SK-N-SH (cell line): Measurements from ENCODE around the gene UBE2D2. TPM values are rescaled to one million over a fixed set of nuclear protein-coding genes. Genes with fewer than 3 reads are reported as not detected.
A peak's percentile ranks its signal among the peaks of the same experiment; 100 is the strongest.

ENCODE experiments used
- CTCF ChIA-PET: fragments of 300-600, 350-600 bp; formaldehyde crosslinking; extraction: SDS; loops from one replicate; lab custom pipeline; 2021; lab: Yijun Ruan, JAX
- POLR2A ChIA-PET: fragments of 350-600 bp; sonication (Branson Sonifier 250); formaldehyde crosslinking; extraction: SDS; loops from one replicate; lab custom pipeline; 2020; ENCODE audit warnings: antibody characterized with exemption, inconsistent platforms; lab: Yijun Ruan, JAX
- DNase-seq: peaks from one replicate; pipeline ENCODE4 v3.0.0; 2012
- H2AFZ ChIP-seq: fragments of 200-600 bp; sonication (generic); 2 replicates; pipeline ENCODE4 v1.8.1; 2016; ENCODE audit warnings: antibody characterized with exemption, mild to moderate bottlenecking, low read depth
- H3F3A ChIP-seq: fragments of 200-600 bp; sonication (generic); replicated peaks from 2 replicates; pipeline ENCODE3; 2016; ENCODE audit warnings: antibody characterized with exemption, mild to moderate bottlenecking; ENCODE audit not compliant: insufficient read depth
- H3K27ac ChIP-seq, 2 experiments: fragments of 200-500 bp in 1 of 2; fragments of 200-600 bp in 1 of 2; sonication (Bioruptor generic) in 1 of 2; sonication (generic), shearing (Covaris generic) in 1 of 2; 2 replicates each; pipeline versions ENCODE4 v1.5.1 to v1.6.1; 2014 to 2016; ENCODE audit warnings: low read depth in 2 of 2, inconsistent platforms in 1 of 2, low read length in 1 of 2, mild to moderate bottlenecking in 1 of 2, mixed read lengths in 1 of 2
- H3K27me3 ChIP-seq: fragments of 200-600 bp; sonication (generic), shearing (Covaris generic); 2 replicates; pipeline ENCODE4 v1.6.1; 2016; ENCODE audit warnings: mixed run types; ENCODE audit not compliant: insufficient read depth
- H3K36me3 ChIP-seq, 2 experiments: fragments of 200-500 bp in 1 of 2; fragments of 200-600 bp in 1 of 2; sonication (Bioruptor generic) in 1 of 2; sonication (generic) in 1 of 2; replicated peaks in 1 of 2; 2 replicates each; pipeline versions ENCODE3 to v1.5.1; 2014 to 2016; ENCODE audit warnings: low read length in 1 of 2, mild to moderate bottlenecking in 1 of 2; ENCODE audit not compliant: insufficient read depth in 2 of 2, control insufficient read depth in 1 of 2
- H3K4me1 ChIP-seq, 2 experiments: fragments of 200-500 bp in 1 of 2; fragments of 200-600 bp in 1 of 2; sonication (Bioruptor generic) in 1 of 2; sonication (generic), shearing (Covaris generic) in 1 of 2; 2 replicates each; pipeline versions ENCODE4 v1.5.1 to v1.6.1; 2014 to 2016; ENCODE audit warnings: low read depth in 1 of 2, low read length in 1 of 2, mixed run types in 1 of 2; ENCODE audit not compliant: insufficient read depth in 2 of 2, control insufficient read depth in 1 of 2
- H3K4me2 ChIP-seq: fragments of 200-600 bp; sonication (generic), shearing (Covaris generic); 2 replicates; pipeline ENCODE4 v1.6.1; 2017; ENCODE audit warnings: mixed run types
- H3K4me3 ChIP-seq, 2 experiments: fragments of 200-500 bp in 1 of 2; fragments of 200-600 bp in 1 of 2; sonication (Bioruptor generic) in 1 of 2; sonication (generic), shearing (Covaris generic) in 1 of 2; 2 replicates each; pipeline versions ENCODE4 v1.5.1 to v1.8.1; 2014 to 2016; ENCODE audit warnings: low read depth in 2 of 2, inconsistent platforms in 1 of 2, low read length in 1 of 2, mild to moderate bottlenecking in 1 of 2, mixed read lengths in 1 of 2, moderate library complexity in 1 of 2
- H3K79me2 ChIP-seq: fragments of 200-600 bp; sonication (generic); 2 replicates; pipeline ENCODE4 v1.8.1; 2017; ENCODE audit warnings: mild to moderate bottlenecking; ENCODE audit not compliant: insufficient read depth
- H3K9ac ChIP-seq: fragments of 200-600 bp; sonication (generic); 2 replicates; pipeline ENCODE4 v1.6.1; 2017; ENCODE audit warnings: mixed run types
- H3K9me2 ChIP-seq: fragments of 200-600 bp; sonication (generic); 2 replicates; pipeline ENCODE4 v1.6.1; 2017; ENCODE audit warnings: mixed run types
- H3K9me3 ChIP-seq: fragments of 200-600 bp; sonication (generic); 2 replicates; pipeline ENCODE4 v1.6.1; 2017; ENCODE audit warnings: mixed run types, mild to moderate bottlenecking, moderate library complexity
- H4K20me1 ChIP-seq: fragments of 200-600 bp; sonication (generic); 2 replicates; pipeline ENCODE4 v1.6.1; 2017; ENCODE audit warnings: mild to moderate bottlenecking, mixed run types; ENCODE audit not compliant: insufficient read depth
- CHD2 ChIP-seq: fragments of 150-350 bp; IDR thresholded peaks from 2 replicates; pipeline ENCODE4 v1.6.1; 2018; ENCODE audit warnings: low read length; ENCODE audit not compliant: partially characterized antibody
- EP300 ChIP-seq, 2 experiments: IDR thresholded peaks; 2 replicates each; pipeline versions ENCODE4 v1.4.0 to v1.6.1; 2012; ENCODE audit warnings: borderline replicate concordance in 1 of 2, low read depth in 1 of 2, low read length in 1 of 2
- FOXJ3 ChIP-seq: sonication (generic); formaldehyde crosslinking; IDR thresholded peaks from 2 replicates; pipeline ENCODE4 v1.5.1; 2020; ENCODE audit warnings: mild to moderate bottlenecking, missing genetic modification reagents
- FOXM1 ChIP-seq: IDR thresholded peaks from 2 replicates; pipeline ENCODE4 v1.4.0; 2012; ENCODE audit warnings: low read depth, mild to moderate bottlenecking
- GATA2 ChIP-seq: sonication (generic); formaldehyde crosslinking; IDR thresholded peaks from 2 replicates; pipeline ENCODE4 v1.5.0; 2020; ENCODE audit warnings: mild to moderate bottlenecking, missing genetic modification reagents
- MEF2A ChIP-seq: IDR thresholded peaks from 2 replicates; pipeline ENCODE4 v1.4.0; 2012; ENCODE audit warnings: low read depth, borderline replicate concordance
- MXI1 ChIP-seq: IDR thresholded peaks from 2 replicates; pipeline ENCODE4 v1.6.1; 2012; ENCODE audit warnings: mild to moderate bottlenecking, low read depth, low read length, improper control_type of control experiment
- NRF1 ChIP-seq: IDR thresholded peaks from 2 replicates; pipeline ENCODE4 v1.6.1; 2012; ENCODE audit warnings: low read depth, mild to moderate bottlenecking, low read length
- RCOR1 ChIP-seq: fragments of 150-350 bp; IDR thresholded peaks from 2 replicates; pipeline ENCODE4 v1.6.1; 2017; ENCODE audit warnings: antibody characterized with exemption, low read length
- RXRA ChIP-seq: IDR thresholded peaks from 2 replicates; pipeline ENCODE4 v1.4.0; 2012; ENCODE audit warnings: low read depth, mild to moderate bottlenecking, borderline replicate concordance
- SIN3A ChIP-seq: IDR thresholded peaks from 2 replicates; pipeline ENCODE4 v1.6.1; 2012; ENCODE audit warnings: low read depth, mild to moderate bottlenecking, low read length, moderate library complexity, borderline replicate concordance
- SMC3 ChIP-seq: IDR thresholded peaks from 2 replicates; pipeline ENCODE4 v1.6.1; 2012; ENCODE audit warnings: low read depth, low read length, improper control_type of control experiment
- TAF1 ChIP-seq: IDR thresholded peaks from 2 replicates; pipeline ENCODE4 v1.6.1; 2012; ENCODE audit warnings: low read depth, mild to moderate bottlenecking, low read length, moderate library complexity, borderline replicate concordance
- YY1 ChIP-seq: IDR thresholded peaks from 2 replicates; pipeline ENCODE4 v1.4.0; 2012; ENCODE audit warnings: low read depth, mild to moderate bottlenecking
- WGBS: methylation state at CpG from one replicate; pipeline ENCODE4 v1.1.6; 2017; ENCODE audit warnings: low lambda C conversion rate; 5-methylcytosine and 5-hydroxymethylcytosine counted together
- polyA plus RNA-seq, 3 experiments: library from polyadenylated mRNA; depleted of rRNA; stranded (reverse); fragments of >200 nt; gene quantifications; 2 replicates each; pipeline ENCODE4 v1.2.3, GENCODE V29; 2012
- TF ChIP-seq, protein P1 (sequence below): fragments of 200-600 bp; sonication (generic); IDR thresholded peaks from 2 replicates; pipeline ENCODE4 v1.6.1; 2017; ENCODE audit warnings: antibody characterized with exemption, mild to moderate bottlenecking, moderate library complexity
- TF ChIP-seq, protein P2 (sequence below): fragments of 150-350 bp; IDR thresholded peaks from 2 replicates; pipeline ENCODE4 v1.6.1; 2016; ENCODE audit warnings: mild to moderate bottlenecking, low read depth, low read length
- TF ChIP-seq, protein P3 (sequence below): IDR thresholded peaks from 2 replicates; pipeline ENCODE4 v1.4.0; 2012; ENCODE audit warnings: low read depth
- TF ChIP-seq, protein P4 (sequence below): IDR thresholded peaks from 2 replicates; pipeline ENCODE4 v1.6.1; 2012; ENCODE audit warnings: mild to moderate bottlenecking, low read depth, low read length, moderate library complexity

The UBE2D2 gene
- polyA plus RNA-seq, 1 of the 3 experiments (the other 2 are of a cell fraction) = 24.5 TPM

DNA sequence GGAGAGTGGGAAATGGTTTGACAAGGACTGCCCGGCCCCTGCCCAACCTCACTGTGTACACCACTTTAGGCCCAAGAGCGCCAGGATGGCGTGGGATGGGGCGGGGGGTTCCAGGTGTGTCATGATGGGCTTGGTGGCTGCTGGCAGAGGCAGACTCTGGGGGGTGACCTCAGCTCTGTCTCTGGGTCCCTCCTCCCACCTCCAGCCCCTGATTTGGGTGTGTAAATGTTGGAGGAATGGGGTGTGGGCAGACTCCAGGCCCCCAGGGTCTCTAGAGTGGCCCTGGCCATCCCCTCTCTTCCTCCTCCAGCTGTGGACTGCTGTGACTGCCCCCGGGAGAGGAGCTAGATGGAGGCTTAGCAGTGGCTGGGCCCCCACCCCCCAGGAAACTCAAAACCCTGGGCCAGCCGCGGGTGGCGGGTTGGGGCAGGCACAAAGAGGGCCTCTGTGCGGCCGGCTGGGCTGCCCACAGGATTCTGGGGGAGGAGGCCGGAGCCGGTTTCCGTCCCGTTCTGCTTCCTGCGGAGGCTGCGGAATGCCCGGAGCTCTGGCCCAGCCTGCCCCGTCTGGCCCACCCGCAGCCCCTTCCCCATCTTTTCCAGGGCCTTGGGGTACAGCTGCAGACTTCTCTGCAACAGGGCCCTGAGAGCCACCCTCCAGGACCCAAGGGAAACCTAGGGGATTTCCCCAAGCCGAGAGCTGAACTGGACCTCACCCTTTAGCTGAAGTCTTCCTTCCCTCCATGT lies 110.1 kb downstream of the UBE2D2 start:
- Histone ChIP-seq H3K9me2 (no peaks in the 10 kb centered on the region), H3K4me1 (peaks cover 54 to 88% of the 10 kb centered on the region in 2 experiments), H4K20me1 (peaks cover 59% of the 10 kb centered on the region), H3K9me3 (no peaks in the 10 kb centered on the region), H3F3A (peaks cover 26% of the 10 kb centered on the region), H3K79me2 (peaks cover 96% of the 10 kb centered on the region), H3K4me2 (peak overlapping the region; percentile 55; the same call in 1 of the 2 replicates), H3K36me3 (no peaks in the 10 kb centered on the region), H3K9ac (no peak overlapping the region), H3K27ac (peak overlapping the region; percentile 26 to 99), H3K4me3 (no peak overlapping the region), H2AFZ (no peak overlapping the region), H3K27me3 (no peaks in the 10 kb centered on the region)
- ChIA-PET CTCF (interaction anchor here (0.7 to 14.9 kb wide), 10 partner anchors 10 to 104 kb away, joined by 3 to 177 read pairs (median 6); no protein-coding TSS in a partner anchor), POLR2A (interaction anchor here (0.9 to 3.9 kb wide), 5 partner anchors 11 to 39 kb away, joined by 3 to 23 read pairs (median 22); partner anchors contain the start of gene CXXC5)
- WGBS = 35% methylated on average over 11 of the region's 20 CpGs
- no peak for TF ChIP-seq TAF1
- no peak for TF ChIP-seq GATA2
- TF ChIP-seq NRF1 = no peak
- TF ChIP-seq, protein P1, sequence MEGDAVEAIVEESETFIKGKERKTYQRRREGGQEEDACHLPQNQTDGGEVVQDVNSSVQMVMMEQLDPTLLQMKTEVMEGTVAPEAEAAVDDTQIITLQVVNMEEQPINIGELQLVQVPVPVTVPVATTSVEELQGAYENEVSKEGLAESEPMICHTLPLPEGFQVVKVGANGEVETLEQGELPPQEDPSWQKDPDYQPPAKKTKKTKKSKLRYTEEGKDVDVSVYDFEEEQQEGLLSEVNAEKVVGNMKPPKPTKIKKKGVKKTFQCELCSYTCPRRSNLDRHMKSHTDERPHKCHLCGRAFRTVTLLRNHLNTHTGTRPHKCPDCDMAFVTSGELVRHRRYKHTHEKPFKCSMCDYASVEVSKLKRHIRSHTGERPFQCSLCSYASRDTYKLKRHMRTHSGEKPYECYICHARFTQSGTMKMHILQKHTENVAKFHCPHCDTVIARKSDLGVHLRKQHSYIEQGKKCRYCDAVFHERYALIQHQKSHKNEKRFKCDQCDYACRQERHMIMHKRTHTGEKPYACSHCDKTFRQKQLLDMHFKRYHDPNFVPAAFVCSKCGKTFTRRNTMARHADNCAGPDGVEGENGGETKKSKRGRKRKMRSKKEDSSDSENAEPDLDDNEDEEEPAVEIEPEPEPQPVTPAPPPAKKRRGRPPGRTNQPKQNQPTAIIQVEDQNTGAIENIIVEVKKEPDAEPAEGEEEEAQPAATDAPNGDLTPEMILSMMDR = no peak
- no peak for TF ChIP-seq SMC3
- TF ChIP-seq MEF2A = no peak
- no peak for TF ChIP-seq MXI1
- TF ChIP-seq, protein P2, sequence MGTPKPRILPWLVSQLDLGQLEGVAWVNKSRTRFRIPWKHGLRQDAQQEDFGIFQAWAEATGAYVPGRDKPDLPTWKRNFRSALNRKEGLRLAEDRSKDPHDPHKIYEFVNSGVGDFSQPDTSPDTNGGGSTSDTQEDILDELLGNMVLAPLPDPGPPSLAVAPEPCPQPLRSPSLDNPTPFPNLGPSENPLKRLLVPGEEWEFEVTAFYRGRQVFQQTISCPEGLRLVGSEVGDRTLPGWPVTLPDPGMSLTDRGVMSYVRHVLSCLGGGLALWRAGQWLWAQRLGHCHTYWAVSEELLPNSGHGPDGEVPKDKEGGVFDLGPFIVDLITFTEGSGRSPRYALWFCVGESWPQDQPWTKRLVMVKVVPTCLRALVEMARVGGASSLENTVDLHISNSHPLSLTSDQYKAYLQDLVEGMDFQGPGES = no peak
- no peak for TF ChIP-seq SIN3A
- TF ChIP-seq RXRA = no peak
- TF ChIP-seq, protein P3, sequence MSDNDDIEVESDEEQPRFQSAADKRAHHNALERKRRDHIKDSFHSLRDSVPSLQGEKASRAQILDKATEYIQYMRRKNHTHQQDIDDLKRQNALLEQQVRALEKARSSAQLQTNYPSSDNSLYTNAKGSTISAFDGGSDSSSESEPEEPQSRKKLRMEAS = no peak
- TF ChIP-seq RCOR1 = no peak
- no peak for TF ChIP-seq EP300 (IDR thresholded peaks at IDR 0.05; ENCODE audit: borderline replicate concordance in 1 of 2, low read depth in 1 of 2, low read length in 1 of 2)
- no peak for DNase-seq

DNA sequence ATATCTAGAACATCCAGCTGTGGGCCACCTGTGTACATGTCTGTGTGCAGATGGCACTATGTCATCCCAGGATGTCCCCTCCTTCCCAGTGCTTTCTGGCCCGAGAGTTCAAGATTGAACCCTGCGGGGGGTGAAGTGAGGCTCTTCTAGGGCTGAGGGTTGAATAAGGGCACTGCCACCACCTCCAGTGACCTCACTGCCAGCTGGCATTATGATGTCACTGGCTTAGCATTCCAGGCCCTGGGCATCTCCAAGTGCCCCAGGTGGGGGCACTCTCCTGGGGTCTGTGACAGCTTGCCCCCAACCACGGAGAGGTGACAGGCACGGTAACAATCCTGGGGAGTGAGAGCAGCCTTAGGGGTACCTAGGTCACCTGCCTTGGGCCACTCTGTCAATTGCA lies 114.1 kb downstream of the UBE2D2 start:
- WGBS = 95% methylated on average over 3 of the region's 4 CpGs

More for the DNA sequence above, 114.1 kb downstream of the UBE2D2 start:
- ChIA-PET POLR2A (interaction anchor here (1.2 kb wide), 1 partner anchor 14 kb away, joined by 3 read pairs; no protein-coding TSS in a partner anchor), CTCF (interaction anchor here (0.7 to 10.3 kb wide), 10 partner anchors 9 to 91 kb away, joined by 3 to 73 read pairs (median 6); no protein-coding TSS in a partner anchor)
- DNase-seq = no peak
- Histone ChIP-seq H3K79me2 (peaks cover 96% of the 10 kb centered on the region), H3K9me3 (no peaks in the 10 kb centered on the region), H3K27ac (peak overlapping the region in 1 of 2 experiments; percentile 69; a peak in 2 of 4 replicates), H4K20me1 (peaks cover 88% of the 10 kb centered on the region), H3K4me1 (peaks cover 44 to 81% of the 10 kb centered on the region in 2 experiments), H3K4me2 (no peak overlapping the region), H3F3A (peaks cover 7% of the 10 kb centered on the region), H3K9ac (no peak overlapping the region), H3K9me2 (no peaks in the 10 kb centered on the region), H2AFZ (no peak overlapping the region), H3K36me3 (peaks cover 5% of the 10 kb centered on the region in 2 experiments), H3K27me3 (no peaks in the 10 kb centered on the region), H3K4me3 (no peak overlapping the region)
- TF ChIP-seq, protein P2 = no peak
- TF ChIP-seq, protein P4, sequence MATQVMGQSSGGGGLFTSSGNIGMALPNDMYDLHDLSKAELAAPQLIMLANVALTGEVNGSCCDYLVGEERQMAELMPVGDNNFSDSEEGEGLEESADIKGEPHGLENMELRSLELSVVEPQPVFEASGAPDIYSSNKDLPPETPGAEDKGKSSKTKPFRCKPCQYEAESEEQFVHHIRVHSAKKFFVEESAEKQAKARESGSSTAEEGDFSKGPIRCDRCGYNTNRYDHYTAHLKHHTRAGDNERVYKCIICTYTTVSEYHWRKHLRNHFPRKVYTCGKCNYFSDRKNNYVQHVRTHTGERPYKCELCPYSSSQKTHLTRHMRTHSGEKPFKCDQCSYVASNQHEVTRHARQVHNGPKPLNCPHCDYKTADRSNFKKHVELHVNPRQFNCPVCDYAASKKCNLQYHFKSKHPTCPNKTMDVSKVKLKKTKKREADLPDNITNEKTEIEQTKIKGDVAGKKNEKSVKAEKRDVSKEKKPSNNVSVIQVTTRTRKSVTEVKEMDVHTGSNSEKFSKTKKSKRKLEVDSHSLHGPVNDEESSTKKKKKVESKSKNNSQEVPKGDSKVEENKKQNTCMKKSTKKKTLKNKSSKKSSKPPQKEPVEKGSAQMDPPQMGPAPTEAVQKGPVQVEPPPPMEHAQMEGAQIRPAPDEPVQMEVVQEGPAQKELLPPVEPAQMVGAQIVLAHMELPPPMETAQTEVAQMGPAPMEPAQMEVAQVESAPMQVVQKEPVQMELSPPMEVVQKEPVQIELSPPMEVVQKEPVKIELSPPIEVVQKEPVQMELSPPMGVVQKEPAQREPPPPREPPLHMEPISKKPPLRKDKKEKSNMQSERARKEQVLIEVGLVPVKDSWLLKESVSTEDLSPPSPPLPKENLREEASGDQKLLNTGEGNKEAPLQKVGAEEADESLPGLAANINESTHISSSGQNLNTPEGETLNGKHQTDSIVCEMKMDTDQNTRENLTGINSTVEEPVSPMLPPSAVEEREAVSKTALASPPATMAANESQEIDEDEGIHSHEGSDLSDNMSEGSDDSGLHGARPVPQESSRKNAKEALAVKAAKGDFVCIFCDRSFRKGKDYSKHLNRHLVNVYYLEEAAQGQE = no peak
- TF ChIP-seq YY1 = no peak
- TF ChIP-seq CHD2 = no peak
- no peak for TF ChIP-seq FOXJ3
- TF ChIP-seq SMC3 = no peak
- no peak for TF ChIP-seq FOXM1
